NCI-H69 (cell line): ENCODE results near the gene GPR146.
"Not testable (repeated sequence)": the region's sequence is repeated elsewhere in the genome, so short reads cannot be mapped to it uniquely, and the experiment has no call there.

ENCODE experiments used
- DNase-seq: peaks from one replicate; lab custom pipeline; 2025; lab: John Stamatoyannopoulos, UW

Gene GPR146

DNA sequence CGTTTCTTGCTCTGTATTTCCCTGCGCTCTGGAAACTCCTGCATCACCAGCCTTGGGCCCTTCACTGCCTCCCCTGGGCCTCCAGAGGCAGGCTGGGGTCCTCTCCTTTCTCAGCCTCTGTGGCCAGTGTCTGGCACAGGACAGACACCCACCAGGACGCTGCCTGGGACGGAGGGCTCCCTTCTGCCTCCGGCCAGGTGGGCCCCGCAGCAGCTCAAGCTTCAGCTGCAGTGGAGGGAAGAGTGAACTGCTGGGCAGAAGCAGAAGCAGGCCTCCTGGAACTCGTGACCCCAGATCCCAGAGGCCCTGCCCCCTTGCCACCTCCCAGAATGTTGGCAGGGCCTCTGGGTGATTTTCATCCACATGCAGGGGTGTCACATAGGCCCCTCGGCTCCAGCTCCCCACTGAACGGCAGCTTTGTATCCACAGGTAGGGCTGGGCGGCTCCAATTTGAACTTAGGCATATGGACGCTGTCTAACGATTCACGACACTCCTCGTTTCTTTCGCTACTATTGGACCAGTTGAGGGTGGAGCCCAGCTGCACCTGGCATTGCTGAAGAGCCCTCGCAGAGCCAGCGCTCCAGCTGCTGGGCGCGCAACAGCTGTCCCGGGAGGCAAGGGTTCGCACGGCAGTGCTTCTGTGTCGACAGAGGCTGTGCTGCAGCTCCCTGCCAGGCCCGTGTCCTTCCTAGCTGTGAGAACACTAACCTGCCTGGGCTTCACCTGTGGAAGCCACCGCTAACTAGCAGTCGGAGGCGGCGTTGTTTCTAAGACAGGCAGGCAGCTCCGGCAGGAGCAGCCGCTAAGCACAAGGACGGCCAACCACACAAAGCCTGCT, 18.4 kb upstream of the GPR146 start:
- DNase-seq: peak; percentile 45

DNA sequence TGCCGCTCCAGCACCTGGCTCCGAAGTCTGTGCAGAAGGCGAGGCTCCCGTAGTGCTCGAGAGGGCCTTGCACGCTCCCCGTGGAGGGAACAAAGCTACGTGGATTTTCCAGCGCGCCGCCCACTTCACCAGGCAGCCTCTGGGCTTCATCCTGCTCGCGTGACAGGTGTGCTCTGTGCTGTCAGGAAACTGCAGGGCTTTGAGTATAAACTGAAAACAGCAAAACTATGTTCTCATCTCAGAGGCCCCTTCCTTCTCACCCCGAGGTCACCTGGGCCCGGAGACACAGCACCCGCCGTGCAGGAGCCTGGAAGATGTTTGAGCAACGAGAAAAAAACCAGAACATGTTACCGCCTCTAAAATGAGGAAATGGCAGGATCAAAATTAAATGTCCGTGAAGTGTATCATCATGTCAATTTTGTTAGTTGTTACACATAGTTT, 17.6 kb upstream of the GPR146 start:
- no peak for DNase-seq

DNA sequence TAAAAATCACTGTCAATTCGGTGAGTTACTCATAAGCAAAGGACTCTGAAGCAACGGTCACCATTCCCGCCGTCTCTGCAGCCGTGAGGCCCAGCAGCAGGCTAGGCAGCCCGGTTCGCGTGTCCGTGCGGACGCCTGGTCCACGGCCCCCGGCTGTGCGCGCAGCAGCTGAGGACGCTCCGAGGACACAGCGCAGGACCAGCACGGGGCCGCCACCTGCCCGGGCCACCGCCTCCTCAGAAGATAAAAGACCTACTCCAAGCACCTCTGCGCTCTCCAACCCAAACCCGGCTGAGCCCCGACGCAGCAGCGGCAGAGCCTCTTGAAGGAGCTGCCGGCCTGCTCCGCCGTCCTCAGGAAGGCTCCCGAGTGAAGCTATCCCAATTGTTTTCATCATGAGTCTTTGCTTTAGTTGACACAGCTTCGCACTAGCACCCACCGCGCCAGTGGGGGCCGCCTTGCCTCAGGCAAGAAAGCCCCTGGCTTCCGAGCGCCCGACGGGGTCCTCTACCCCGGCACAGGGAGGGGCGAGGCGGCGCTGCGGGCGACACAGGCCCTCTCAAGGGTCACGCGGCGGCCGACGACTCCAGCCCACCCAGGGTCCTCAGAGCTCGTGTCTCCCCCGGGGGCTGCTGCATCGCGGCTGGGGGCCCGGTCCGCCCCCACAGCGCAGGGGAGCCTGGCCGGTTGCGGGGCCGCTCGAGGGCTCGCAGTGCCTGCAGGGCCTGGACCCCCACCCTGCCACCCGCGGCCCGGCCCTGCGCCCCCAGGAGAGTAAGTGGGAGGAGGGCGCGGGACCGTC, 16.9 kb upstream of the GPR146 start:
- peak; percentile 49 for DNase-seq

DNA sequence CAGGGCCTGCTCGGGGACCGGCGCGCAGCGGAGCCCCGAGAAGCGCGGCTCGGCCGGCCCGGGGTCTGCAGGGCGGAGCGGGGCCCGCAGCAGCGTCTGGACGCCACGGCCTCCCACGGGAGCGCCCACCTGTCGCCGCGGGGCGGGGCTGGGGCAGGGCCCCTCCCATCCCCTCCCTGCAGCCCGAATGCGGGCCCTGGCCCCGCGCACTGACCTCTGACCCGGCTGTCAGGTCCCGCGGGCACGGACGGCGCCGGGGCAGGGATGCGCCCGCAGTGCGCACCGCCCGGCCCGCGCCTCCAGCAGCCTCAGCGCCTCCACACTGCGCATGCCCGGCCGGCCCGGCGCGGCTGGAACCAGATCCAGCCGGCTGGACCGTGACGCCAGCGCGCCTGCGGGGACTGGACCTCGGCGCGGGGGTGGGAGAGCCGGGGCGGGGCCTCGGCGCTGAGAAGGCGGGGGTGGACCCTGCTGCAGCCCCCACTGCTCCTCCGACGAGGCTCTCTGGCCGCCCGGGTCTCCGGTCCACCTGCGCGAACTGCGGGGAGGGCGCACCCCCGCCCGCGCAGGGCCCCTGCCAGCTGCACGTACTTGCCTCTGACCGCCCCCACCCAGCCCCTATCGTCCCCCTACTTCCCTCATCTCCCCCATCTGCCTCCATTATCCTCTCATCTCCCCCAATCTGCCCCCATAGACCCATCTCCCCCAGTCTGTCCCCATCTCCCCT, 16.1 kb upstream of the GPR146 start:
- DNase-seq: peak; percentile 95

DNA sequence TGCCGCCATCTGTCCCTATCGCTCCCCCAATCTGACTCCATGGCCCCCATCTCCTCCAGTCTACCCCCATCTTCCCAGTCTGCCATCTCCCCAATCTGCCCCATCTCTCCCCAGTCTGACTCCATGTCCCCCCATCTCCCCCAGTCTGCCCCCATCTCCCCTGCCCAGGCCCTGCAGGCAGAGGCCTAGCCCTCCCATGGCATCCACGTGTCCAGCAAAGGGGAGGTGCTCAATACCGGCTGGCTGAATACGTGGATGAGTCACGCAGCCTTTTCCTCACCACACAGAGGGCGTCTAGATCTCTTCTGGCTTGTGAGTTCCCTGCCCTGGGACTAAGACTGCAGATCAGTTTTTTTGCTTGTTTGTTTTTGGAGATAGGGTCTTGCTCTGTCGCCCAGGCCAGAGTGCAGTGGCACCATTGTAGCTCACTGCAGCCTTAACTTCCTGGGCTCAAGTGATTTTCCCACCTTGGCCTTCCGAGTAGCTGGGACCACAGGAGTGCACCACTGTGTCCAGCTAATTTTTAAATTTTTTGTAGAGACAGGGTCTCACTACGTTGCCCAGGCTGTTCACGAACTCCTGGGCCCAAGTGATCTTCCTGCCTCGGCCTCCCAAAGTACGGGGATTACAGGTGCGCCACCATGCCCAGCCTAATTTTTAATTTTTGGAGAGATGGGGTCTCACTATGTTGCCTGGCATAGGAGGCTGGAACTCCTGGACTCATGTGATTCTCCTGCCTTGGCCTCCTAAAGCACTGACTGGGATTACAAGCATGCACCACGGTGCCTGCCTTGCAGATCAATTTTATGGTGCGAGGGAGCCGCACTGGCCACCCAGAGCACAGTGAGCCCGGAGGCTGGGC, 15.3 kb upstream of the GPR146 start:
- DNase-seq: peak; percentile 89

DNA sequence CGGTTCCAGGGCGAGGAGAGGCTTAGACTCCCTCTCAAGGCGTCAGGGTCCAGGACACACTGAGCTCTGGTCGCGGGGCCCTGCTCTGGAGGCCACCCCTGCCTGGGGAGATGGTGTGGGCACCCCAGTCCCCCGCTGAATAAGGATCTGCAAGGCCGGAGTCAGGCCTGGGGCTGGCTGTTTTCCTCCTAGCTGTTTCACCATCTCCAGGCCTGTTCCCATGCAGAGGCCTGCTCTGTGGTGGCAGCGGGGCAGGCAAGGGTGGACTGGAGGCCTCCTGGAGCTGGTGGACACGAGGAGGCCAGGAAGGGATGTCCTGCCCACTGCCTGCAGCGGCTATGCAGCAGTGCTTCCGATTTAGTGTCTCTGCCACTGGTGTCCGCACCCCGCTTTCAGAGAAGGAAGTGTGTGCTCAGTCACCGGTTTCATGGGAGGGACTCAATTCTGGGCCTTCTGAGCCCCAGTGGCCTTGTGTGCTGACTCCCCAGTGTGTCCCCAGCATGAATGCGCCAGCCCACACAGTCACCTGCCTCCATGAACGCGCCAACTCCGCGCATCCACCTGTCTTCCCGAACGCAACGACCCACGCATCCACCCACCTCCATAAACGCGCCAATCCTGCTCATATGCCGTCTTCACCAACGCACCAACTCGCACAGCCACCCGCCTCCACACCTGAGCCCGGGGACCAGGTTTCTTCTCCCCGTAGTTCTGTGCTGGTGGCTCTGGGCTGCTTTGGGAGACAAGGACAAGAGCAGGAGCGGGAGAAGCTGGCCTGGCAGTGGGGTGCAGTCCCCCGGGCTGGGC, 14.5 kb upstream of the GPR146 start:
- no peak for DNase-seq

DNA sequence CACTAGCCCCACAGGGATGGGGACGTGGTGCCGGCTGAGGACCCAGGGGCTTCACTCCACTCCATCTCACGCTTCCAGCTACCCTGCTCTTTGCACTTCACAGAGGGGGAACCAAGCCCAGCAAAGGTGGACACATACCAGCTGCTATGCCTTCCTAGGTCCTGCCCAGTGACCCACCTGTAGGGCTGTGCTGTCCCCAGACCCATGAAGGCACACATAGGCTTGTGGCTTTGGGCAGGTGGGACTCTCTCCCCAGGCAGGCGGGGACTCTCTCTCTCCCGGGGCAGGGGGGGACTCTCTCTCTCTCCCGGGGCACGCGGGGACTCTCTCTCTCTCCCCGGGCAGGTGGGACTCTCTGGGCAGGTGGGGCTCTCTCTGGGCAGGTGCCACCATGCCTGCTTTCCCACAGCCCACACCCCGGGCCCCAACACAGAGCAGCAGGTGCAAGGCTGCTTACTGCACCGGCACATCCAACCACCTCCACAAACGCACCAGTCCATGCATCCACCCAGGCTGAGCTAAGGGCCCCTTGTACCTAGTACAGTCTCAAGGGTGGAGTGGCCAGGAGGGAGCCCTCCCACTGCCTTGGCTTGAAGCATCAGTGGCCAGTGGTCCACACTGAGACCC, 13.8 kb upstream of the GPR146 start:
- DNase-seq: no peak

DNA sequence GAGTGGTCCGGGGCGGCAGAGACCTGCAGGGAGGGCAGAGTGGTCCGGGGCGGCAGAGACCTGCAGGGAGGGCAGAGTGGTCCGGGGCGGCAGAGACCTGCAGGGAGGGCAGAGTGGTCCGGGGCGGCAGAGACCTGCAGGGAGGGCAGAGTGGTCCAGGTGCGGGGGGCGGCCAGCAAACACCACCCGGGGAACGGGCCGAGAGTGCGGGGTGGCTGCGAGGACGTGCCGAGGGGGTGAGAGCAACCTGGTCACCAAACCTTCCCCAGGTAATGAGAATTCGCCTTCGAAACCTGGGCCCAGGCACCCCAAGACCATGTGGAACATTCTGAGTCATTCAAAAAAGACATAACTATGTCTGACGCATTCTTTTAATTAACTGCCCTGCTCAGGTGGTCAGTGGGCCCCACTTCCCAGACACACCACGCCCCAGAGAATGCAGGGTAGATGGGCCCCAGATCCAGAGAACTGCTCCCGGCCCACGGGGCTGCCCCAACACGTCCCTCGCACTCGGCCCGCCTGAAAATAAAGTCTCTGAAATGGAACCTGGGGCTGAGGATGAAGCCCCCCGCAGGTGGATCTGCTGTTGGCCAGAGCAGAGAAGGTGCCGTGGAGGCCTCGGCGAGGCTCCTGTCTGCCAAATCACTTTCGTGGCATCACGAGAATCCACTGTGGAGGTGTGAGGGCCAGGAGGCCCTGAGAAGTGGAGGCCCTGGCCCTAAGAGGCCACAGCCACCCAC, 12.5 kb upstream of the GPR146 start:
- no peak for DNase-seq

DNA sequence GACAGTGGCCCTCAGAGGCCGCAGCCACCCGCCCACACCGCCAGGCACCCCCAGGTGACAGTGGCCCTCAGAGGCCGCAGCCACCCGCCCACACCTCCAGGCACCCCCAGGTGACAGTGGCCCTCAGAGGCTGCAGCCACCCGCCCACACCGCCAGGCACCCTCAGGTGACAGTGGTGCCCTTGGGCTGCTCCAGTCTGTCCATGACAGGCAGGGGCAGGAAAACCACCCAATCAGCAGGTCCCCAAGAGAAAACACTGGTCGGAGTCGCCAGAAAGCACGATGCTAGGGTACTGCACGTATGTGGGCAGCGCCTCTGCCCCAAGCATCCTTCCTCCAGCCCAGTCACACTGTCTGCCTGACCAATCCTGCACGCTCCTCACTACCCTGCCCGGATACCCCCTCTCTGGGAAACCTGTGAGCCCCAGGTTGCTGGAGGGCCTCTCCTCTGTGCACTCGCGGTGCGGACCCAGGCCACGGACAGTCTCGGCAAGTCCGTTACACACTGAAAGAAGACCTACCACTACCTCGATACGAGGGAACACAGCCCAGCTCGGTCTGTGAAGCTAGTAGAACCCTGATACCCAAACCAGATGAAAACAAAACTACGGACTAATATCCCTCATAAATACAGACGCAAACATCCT, 11.7 kb upstream of the GPR146 start:
- DNase-seq: no peak

DNA sequence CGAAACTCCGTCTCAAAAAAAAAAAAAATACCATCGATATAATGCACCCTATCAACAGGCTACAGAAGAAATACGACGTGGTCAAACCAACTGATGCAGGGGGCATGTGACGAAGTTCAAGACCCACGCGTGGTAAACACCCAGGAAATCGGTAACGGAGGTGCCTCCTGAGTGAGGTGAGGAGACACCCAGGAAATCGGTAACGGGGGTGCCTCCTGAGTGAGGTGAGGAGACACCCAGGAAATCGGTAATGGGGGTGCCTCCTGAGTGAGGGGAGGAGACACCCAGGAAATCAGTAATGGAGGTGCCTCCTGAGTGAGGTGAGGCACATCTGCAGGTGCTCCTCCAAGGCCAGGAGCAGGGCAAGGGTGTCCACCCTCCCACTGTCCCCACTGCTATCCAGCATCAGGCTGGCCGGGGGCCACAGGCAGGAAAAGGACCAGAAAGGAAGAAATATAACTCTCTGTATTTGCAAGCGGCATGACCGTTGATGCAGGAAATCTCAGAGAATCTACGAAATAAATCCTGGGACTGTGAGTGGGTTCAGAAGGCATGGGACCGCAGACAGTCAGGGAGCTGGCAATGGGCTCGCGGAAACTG, 10.7 kb upstream of the GPR146 start:
- DNase-seq: no peak

DNA sequence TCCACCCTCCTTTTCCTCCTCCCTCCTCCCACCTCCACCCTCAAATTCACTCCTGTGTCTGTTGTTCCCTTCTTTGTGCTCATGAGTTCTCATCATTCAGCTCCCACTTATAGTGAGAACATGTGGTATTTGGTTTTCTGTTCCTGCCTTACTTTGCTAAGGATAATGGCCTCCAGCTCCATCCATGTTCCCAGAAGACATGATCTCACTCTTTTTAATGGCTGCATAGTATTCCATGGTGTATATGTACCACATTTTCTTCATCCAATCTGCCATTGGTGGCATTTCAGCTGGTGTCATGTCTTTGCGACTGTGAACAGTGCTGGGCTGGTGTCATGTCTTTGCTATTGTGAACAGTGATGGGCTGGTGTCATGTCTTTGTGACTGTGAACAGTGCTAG, 9.6 kb upstream of the GPR146 start:
- DNase-seq: not testable (repeated sequence)

DNA sequence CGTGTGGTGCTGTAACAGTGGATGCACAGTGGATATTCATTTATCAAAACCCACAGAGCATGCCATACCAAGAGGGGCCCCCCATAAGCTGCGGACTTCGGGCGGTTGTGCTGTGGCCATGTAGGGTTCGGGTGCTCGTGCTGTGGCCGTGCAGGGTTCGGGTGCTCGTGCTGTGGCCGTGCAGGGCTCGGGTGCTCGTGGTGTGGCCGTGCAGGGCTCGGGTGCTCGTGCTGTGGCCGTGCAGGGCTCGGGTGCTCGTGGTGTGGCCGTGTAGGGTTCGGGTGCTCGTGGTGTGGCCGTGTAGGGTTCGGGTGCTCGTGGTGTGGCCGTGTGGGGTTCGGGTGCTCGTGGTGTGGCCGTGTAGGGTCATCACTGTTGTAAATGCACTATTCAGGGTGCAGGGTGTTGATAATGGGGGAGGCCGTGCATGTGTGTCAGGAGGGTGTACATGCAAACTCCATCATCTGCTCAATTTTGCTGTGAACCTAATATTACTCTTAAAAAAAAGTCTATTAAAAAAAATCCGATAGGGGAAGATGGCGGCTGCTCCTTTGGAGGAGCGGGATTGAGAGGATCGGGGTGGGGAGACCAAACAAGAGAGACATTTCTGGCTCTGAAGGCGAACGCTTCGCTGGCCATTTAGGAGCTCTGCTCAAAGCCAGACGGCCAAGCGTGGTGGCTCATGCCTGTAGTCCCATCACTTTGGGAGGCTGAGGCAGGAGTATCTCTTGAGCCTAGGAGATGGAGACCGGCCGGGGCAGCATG, 8.0 kb upstream of the GPR146 start:
- not testable (repeated sequence) for DNase-seq

DNA sequence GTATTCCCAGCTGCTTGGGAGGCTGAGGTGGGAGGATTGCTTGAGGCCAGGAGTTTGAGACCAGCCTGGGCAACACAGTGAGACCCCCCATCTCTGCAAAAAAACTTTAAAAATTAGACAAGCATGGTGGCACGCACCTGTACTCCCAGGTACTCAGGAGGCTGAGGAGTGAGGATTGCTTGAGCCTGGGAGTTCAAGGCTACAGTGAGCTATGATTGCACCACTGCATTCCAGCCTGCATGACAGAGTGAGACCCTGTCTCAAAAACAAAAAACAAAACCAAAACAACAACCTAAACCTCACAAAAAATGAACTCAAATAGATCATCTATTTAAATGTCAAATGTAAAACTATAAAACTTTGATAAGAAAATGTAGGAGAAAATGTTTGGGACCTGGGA, 4.1 kb upstream of the GPR146 start:
- not testable (repeated sequence) for DNase-seq

DNA sequence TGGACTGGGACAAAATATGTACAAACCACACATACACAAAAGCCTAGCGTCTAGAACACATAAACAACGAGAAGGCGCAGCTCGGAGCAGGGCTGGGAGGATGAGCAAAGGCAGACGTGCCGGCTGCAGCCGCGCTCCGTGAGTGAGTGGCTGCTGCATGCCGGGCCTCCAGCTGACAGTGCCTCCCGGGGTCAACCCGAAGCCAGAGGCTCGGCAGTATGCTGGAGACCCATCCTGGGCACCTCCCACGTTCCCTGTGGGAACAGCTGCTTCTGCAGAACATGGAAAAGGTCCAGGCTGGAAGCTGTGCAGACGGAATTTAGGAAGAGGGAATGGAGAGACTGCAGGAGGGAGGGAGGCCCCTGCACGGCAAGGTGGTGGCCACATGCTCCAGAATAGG, 3.6 kb upstream of the GPR146 start:
- DNase-seq: peak; percentile 58

DNA sequence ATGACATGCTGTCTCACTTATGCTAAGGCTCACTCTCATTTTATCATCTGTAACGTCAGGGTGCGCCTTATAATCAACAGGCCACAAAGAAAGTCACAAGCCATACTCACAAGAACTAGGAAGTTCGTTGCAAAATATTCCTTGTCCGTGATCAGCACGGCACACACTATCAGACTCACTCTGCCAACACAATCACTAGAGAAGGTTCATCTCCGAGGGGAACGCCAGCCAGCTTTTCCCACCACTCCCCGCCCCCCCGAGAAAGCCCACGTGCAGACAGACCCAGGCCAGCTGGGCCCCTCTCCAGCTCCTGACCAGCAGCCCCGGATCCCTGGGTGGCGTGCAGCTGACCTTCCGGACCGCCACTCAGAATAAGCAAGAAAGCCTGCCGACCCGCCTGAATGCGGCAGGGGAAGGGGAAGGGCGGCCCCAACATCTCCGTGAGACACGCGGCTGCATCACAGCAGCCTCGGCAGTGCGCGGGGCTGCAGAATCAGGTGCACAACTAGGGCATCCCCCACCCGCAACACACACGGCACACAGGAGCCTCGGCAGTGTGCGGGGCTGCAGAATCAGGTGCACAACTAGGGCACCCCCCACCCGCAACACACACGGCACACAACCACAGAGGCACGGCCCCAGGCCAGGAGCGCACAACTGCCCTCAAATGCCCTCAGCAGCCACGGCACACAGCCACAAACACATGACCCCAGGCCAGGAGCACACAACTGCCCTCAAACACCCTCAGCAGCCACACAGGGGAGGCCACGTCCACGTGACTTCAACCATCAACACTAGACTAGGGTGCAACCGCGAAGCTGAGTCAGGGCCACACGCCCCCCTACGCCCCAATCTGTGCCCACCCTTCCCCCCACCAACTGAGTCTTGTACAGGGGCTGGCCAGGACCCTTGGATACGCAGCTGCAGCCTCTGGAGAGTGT, 2.5 kb upstream of the GPR146 start:
- DNase-seq: no peak

DNA sequence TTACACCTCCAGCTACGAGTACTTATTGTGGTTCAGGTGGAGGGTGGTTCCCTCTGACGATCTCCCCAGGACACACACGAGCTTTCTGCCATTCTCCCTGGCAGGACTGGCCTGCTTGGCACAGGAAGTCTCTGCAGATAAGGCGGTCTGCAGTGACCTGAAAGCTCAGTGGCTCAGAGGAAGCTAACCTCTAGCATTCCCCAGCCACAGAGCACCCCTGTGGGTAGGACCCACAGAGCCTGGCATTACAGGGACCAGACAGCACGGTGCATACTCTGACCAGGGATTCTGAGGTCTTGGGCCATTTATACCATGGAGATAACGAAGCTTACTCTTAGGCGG, 1.9 kb upstream of the GPR146 start:
- DNase-seq: no peak
